Vagina (tissue), 2 donors: ENCODE data around the gene ZSWIM6.

Source experiments
- POLR2A ChIP-seq, 2 donors: fragments of 450-650 bp; IDR thresholded peaks; one replicate each; pipeline ENCODE4 v1.6.1; 2017; ENCODE audit warnings: antibody characterized with exemption in 2 of 2, mild to moderate bottlenecking in 2 of 2, moderate library complexity in 2 of 2
- POLR2AphosphoS5 ChIP-seq, 2 donors: sonication (generic); formaldehyde crosslinking; IDR thresholded peaks; one replicate each; pipeline ENCODE4 v1.9.0; 2017; ENCODE audit warnings: antibody characterized with exemption in 2 of 2, mild to moderate bottlenecking in 2 of 2, low read depth in 1 of 2; ENCODE audit not compliant: insufficient read depth in 1 of 2
- TF ChIP-seq, protein P1 (sequence below), 3 experiments: fragments of 450-650 bp in 2 of 3; fragments of 200-600 bp in 1 of 3; sonication (generic) in 1 of 3; IDR thresholded peaks; one replicate each; pipeline ENCODE4 v1.5.1; 2017 to 2019; ENCODE audit warnings: antibody characterized with exemption in 3 of 3, mild to moderate bottlenecking in 2 of 3, moderate library complexity in 2 of 3

DNA sequence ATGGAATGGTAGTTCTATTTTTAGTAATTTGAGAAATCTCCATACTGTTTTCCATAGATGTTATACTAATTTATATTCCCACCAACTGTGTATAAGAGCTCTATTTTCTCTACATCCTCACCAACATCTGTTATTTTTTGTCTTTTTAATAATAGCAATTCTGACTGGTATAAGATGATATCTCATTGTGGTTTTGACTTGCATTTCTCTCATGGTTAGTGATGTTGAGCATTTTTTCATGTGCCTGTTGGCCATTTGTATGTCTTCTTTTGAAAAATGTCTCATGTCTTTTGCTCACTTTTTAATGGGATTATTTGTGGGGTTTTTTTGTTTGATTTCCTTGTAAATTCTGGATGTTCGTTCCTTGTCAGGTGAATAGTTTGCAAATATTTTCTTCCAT, 154.4 kb downstream of the ZSWIM6 start:
- TF ChIP-seq, protein P1, sequence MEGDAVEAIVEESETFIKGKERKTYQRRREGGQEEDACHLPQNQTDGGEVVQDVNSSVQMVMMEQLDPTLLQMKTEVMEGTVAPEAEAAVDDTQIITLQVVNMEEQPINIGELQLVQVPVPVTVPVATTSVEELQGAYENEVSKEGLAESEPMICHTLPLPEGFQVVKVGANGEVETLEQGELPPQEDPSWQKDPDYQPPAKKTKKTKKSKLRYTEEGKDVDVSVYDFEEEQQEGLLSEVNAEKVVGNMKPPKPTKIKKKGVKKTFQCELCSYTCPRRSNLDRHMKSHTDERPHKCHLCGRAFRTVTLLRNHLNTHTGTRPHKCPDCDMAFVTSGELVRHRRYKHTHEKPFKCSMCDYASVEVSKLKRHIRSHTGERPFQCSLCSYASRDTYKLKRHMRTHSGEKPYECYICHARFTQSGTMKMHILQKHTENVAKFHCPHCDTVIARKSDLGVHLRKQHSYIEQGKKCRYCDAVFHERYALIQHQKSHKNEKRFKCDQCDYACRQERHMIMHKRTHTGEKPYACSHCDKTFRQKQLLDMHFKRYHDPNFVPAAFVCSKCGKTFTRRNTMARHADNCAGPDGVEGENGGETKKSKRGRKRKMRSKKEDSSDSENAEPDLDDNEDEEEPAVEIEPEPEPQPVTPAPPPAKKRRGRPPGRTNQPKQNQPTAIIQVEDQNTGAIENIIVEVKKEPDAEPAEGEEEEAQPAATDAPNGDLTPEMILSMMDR (IDR thresholded peaks at IDR 0.05) = no peak
- TF ChIP-seq POLR2A (IDR thresholded peaks at IDR 0.05) (no peak), POLR2AphosphoS5 (IDR thresholded peaks at IDR 0.05; ENCODE audit: insufficient read depth in 1 of 2, low read depth in 1 of 2) (no peak)
